Liver (tissue), 9 donors: ENCODE data around the gene EPM2A. TPM values are rescaled to one million over a fixed set of nuclear protein-coding genes. Genes with fewer than 3 reads are reported as not detected.

Source experiments
- DNase-seq: peaks from one replicate; pipeline ENCODE4 v3.0.0-alpha.2; 2017; ENCODE audit warnings: low spot score
- H3K27ac ChIP-seq, 2 donors: one replicate each; pipeline ENCODE4 v1.7.0; 2013; ENCODE audit warnings: inconsistent platforms in 2 of 2, low read length in 2 of 2, control low read depth in 1 of 2, low read depth in 1 of 2, mild to moderate bottlenecking in 1 of 2
- H3K27me3 ChIP-seq, 4 donors: one replicate each; pipeline versions ENCODE4 v1.6.1 to v1.7.0; 2013; ENCODE audit warnings: low read length in 3 of 4, inconsistent platforms in 1 of 4, mild to moderate bottlenecking in 1 of 4, moderate library complexity in 1 of 4; ENCODE audit not compliant: control insufficient read depth in 4 of 4, insufficient read depth in 4 of 4
- H3K36me3 ChIP-seq, 4 donors: one replicate each; pipeline versions ENCODE4 v1.6.1 to v1.7.0; 2013; ENCODE audit warnings: low read length in 3 of 4, mild to moderate bottlenecking in 3 of 4, low read depth in 1 of 4, moderate library complexity in 1 of 4; ENCODE audit not compliant: control insufficient read depth in 4 of 4, insufficient read depth in 3 of 4
- H3K4me1 ChIP-seq, 4 donors: one replicate each; pipeline versions ENCODE4 v1.6.1 to v1.7.0; 2013; ENCODE audit warnings: low read length in 3 of 4, mild to moderate bottlenecking in 3 of 4, moderate library complexity in 1 of 4; ENCODE audit not compliant: control insufficient read depth in 4 of 4, insufficient read depth in 4 of 4
- H3K4me3 ChIP-seq, 3 donors: one replicate each; pipeline versions ENCODE4 v1.6.1 to v1.7.0; 2013; ENCODE audit warnings: low read length in 3 of 3, control low read depth in 1 of 3, low read depth in 1 of 3, mild to moderate bottlenecking in 1 of 3
- H3K9ac ChIP-seq, 2 donors: one replicate each; pipeline ENCODE4 v1.7.0; 2013; ENCODE audit warnings: low read length in 2 of 2, mild to moderate bottlenecking in 2 of 2, moderate library complexity in 2 of 2, control low read depth in 1 of 2, low read depth in 1 of 2
- H3K9me3 ChIP-seq, 4 donors: one replicate each; pipeline versions ENCODE4 v1.6.1 to v1.7.0; 2013; ENCODE audit warnings: low read length in 3 of 4; ENCODE audit not compliant: control insufficient read depth in 4 of 4
- CTCF ChIP-seq: fragments of 150-350 bp; IDR thresholded peaks from 2 replicates; pipeline ENCODE4 v1.5.1; 2017; ENCODE audit warnings: improper control_type of control experiment, low read depth, low read length; ENCODE audit not compliant: missing input control
- EGR1 ChIP-seq, 2 donors: IDR thresholded peaks; 2 replicates each; pipeline ENCODE4 v1.6.1; 2016 to 2018; ENCODE audit warnings: antibody characterized with exemption in 2 of 2, low read depth in 2 of 2
- FOXA1 ChIP-seq: IDR thresholded peaks from 2 replicates; pipeline ENCODE4 v1.6.1; 2016; ENCODE audit warnings: antibody characterized with exemption
- FOXA2 ChIP-seq: IDR thresholded peaks from 2 replicates; pipeline ENCODE4 v1.6.1; 2016; ENCODE audit warnings: antibody characterized with exemption
- GABPA ChIP-seq, 2 donors: IDR thresholded peaks in 1 of 2; conservative IDR thresholded peaks in 1 of 2; 2 replicates each; pipeline ENCODE4 v1.6.1; 2016; ENCODE audit warnings: antibody characterized with exemption in 2 of 2, mild to moderate bottlenecking in 1 of 2, moderate library complexity in 1 of 2
- HNF4A ChIP-seq, 2 donors: conservative IDR thresholded peaks; 2 replicates each; pipeline ENCODE4 v1.6.1; 2016; ENCODE audit warnings: antibody characterized with exemption in 2 of 2, mild to moderate bottlenecking in 2 of 2
- HNF4G ChIP-seq: IDR thresholded peaks from 2 replicates; pipeline ENCODE4 v1.6.1; 2016; ENCODE audit warnings: antibody characterized with exemption
- JUND ChIP-seq, 2 donors: IDR thresholded peaks; 2 replicates each; pipeline ENCODE4 v1.6.1; 2016; ENCODE audit warnings: antibody characterized with exemption in 2 of 2
- NR2F2 ChIP-seq: IDR thresholded peaks from 2 replicates; pipeline ENCODE4 v1.6.1; 2016; ENCODE audit warnings: antibody characterized with exemption
- RAD21 ChIP-seq, 2 donors: IDR thresholded peaks; 2 replicates each; pipeline ENCODE4 v1.6.1; 2016; ENCODE audit warnings: antibody characterized with exemption in 2 of 2, mild to moderate bottlenecking in 2 of 2
- REST ChIP-seq: IDR thresholded peaks from 2 replicates; pipeline ENCODE4 v1.6.1; 2016; ENCODE audit warnings: antibody characterized with exemption, mild to moderate bottlenecking
- RXRA ChIP-seq, 2 donors: IDR thresholded peaks; 2 replicates each; pipeline ENCODE4 v1.6.1; 2017 to 2018; ENCODE audit warnings: antibody characterized with exemption in 2 of 2, mild to moderate bottlenecking in 1 of 2
- SP1 ChIP-seq: IDR thresholded peaks from 2 replicates; pipeline ENCODE4 v1.6.1; 2018; ENCODE audit warnings: antibody characterized with exemption, mild to moderate bottlenecking
- TAF1 ChIP-seq: conservative IDR thresholded peaks from 2 replicates; pipeline ENCODE4 v1.6.1; 2016; ENCODE audit warnings: antibody characterized with exemption, mild to moderate bottlenecking
- WGBS: extraction: QIAGEN DNeasy Blood & Tissue Kit; methylation state at CpG from one replicate; pipeline ENCODE4 v1.1.7; 2013; 5-methylcytosine and 5-hydroxymethylcytosine counted together
- polyA plus RNA-seq, 2 donors: library from polyadenylated mRNA; stranded (reverse) in 1 of 2; unstranded in 1 of 2; fragments of 200-250 nt in 1 of 2; fragments of >200 nt in 1 of 2; fragmentation: Nextera tagmentation in 1 of 2; extraction: Ambion mirVana in 1 of 2; gene quantifications; one replicate each; pipeline versions ENCODE4 v1.2.1 to v1.2.3, GENCODE V29; 2013 to 2015
- total RNA-seq, 2 donors: library from RNA; depleted of rRNA; stranded (reverse); fragments of >200 nt; gene quantifications; one replicate each; pipeline ENCODE4 v1.2.3, GENCODE V29; 2014
- TF ChIP-seq, protein P1 (sequence below): IDR thresholded peaks from 2 replicates; pipeline ENCODE4 v1.6.1; 2016; ENCODE audit warnings: antibody characterized with exemption
- donor health status: healthy.
- donor health status: healthy.
- donor health status: healthy.
- donor health status: healthy.
- donor health status: healthy.

EPM2A gene
- total and polyA plus RNA-seq, 4 donors, result 3.7 to 13.0 (median 5.1) TPM

GRCh38 chr6:145629478-145629877 lies 105.8 kb downstream of the EPM2A start:
- Histone ChIP-seq H3K4me3 (no peak overlapping the region), H3K9me3 (no peaks in the 10 kb centered on the region), H3K36me3 (peaks cover 0 to 6% (median 0%) of the 10 kb centered on the region in 4 donors), H3K27ac (no peak overlapping the region), H3K4me1 (no peaks in the 10 kb centered on the region), H3K27me3 (no peaks in the 10 kb centered on the region), H3K9ac (no peak overlapping the region)
- TF ChIP-seq RXRA (IDR thresholded peaks at IDR 0.05), result no peak
- TF ChIP-seq SP1, result no peak
- TF ChIP-seq FOXA1, result no peak
- TF ChIP-seq HNF4A (conservative IDR thresholded peaks at IDR 0.05), result no peak
- no peak for TF ChIP-seq FOXA2
- TF ChIP-seq NR2F2, result no peak
- TF ChIP-seq JUND (IDR thresholded peaks at IDR 0.05), result no peak
- no peak for TF ChIP-seq RAD21 (IDR thresholded peaks at IDR 0.05)
- no peak for TF ChIP-seq TAF1
- no peak for DNase-seq
- 97% methylated on average over 4 of the region's 4 CpGs for whole genome bisulfite sequencing

DNA sequence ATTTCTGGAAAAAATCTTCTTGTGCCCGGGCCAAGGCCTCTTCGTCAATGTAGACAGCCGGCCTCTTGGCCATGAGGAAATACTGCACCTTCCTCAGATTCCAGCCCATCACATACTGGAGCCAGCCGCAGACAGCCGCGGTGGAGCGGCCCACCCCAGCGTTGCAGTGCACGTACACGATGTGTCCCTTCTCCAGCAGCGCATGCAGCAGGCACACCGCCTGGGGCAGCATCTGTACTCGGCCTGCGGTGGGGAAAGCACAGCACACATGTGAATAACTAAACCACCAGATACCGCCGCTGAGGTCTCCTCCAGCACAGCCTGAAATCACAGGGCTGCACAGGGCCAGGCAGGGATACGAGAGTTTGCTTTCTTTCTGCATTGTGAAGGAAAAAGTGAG lies 107.9 kb downstream of the EPM2A start:
- Histone ChIP-seq H3K4me1 (no peaks in the 10 kb centered on the region), H3K4me3 (no peak overlapping the region), H3K36me3 (peaks cover 0 to 6% (median 0%) of the 10 kb centered on the region in 4 donors), H3K27me3 (no peaks in the 10 kb centered on the region), H3K9me3 (no peaks in the 10 kb centered on the region), H3K9ac (no peak overlapping the region), H3K27ac (no peak overlapping the region)
- 97% methylated on average over 17 of the region's 17 CpGs for WGBS
- no peak for DNase-seq
- no peak for TF ChIP-seq REST
- TF ChIP-seq EGR1 (IDR thresholded peaks at IDR 0.05; ENCODE audit: low read depth in 2 of 2), result no peak
- no peak for TF ChIP-seq FOXA1
- TF ChIP-seq, protein P1, sequence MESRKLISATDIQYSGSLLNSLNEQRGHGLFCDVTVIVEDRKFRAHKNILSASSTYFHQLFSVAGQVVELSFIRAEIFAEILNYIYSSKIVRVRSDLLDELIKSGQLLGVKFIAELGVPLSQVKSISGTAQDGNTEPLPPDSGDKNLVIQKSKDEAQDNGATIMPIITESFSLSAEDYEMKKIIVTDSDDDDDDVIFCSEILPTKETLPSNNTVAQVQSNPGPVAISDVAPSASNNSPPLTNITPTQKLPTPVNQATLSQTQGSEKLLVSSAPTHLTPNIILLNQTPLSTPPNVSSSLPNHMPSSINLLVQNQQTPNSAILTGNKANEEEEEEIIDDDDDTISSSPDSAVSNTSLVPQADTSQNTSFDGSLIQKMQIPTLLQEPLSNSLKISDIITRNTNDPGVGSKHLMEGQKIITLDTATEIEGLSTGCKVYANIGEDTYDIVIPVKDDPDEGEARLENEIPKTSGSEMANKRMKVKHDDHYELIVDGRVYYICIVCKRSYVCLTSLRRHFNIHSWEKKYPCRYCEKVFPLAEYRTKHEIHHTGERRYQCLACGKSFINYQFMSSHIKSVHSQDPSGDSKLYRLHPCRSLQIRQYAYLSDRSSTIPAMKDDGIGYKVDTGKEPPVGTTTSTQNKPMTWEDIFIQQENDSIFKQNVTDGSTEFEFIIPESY, result no peak
- TF ChIP-seq GABPA (IDR thresholded peaks at IDR 0.05 in 1 of 2, conservative IDR thresholded peaks at IDR 0.05 in 1 of 2), result no peak

DNA sequence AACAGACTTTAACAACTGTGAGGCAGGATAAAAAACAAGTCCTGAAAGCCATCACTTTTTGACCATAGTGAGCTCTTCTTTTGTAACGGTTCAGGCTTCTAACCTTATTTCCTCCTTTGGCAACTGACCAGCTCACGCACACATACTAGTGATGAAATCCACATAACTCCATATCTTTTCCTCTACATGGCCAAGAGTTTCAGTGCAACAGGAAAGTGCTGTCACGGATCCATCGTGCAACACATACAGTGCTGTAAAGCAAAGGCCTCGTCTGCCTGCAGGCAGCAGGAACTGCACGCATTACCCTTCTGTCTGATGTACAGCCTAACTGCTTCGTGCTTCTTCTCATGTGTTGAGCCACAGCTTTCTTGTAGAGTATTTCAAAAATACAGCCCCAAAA lies 108.5 kb downstream of the EPM2A start:
- Histone ChIP-seq H3K9ac (no peak overlapping the region), H3K9me3 (no peaks in the 10 kb centered on the region), H3K27ac (no peak overlapping the region), H3K27me3 (no peaks in the 10 kb centered on the region), H3K36me3 (peaks cover 0 to 6% (median 0%) of the 10 kb centered on the region in 4 donors), H3K4me3 (no peak overlapping the region), H3K4me1 (no peaks in the 10 kb centered on the region)
- DNase-seq, result no peak
- 87% methylated on average over 7 of the region's 7 CpGs for WGBS
- no peak for TF ChIP-seq NR2F2
- no peak for TF ChIP-seq SP1
- no peak for TF ChIP-seq REST
- TF ChIP-seq, protein P1, result no peak
- no peak for TF ChIP-seq CTCF
- TF ChIP-seq FOXA2, result no peak
- TF ChIP-seq HNF4G, result no peak
- TF ChIP-seq EGR1 (IDR thresholded peaks at IDR 0.05; ENCODE audit: low read depth in 2 of 2), result no peak
